HG02678 (cell line): ENCODE results near the gene KIN.
A peak's percentile ranks its signal among the peaks of the same experiment; 100 is the strongest.
"Not testable (repeated sequence)": the region's sequence is repeated elsewhere in the genome, so short reads cannot be mapped to it uniquely, and the experiment has no call there.

Experiments used
- ATAC-seq: cut with Tn5 transposase; IDR thresholded peaks from one replicate; pipeline ENCODE4 v1.9.1; 2021; ENCODE audit warnings: mild to moderate bottlenecking, moderate library complexity; ENCODE audit not compliant: unreplicated experiment

The KIN gene

GRCh38 chr10:7787857-7788638 is at the start of gene KIN, which contains the start of gene ATP5F1C:
Gene KIN (minus strand): TSS chr10:7787993. CDS start chr10:7787933, 60 bp downstream.
Gene ATP5F1C (plus strand): TSS chr10:7788177. CDS start chr10:7788208, 31 bp downstream.
- peak; percentile 94 for ATAC-seq

- ATAC-seq = no peak
Observed at GRCh38 chr10:7836571-7836970, 48.8 kb upstream of the KIN start.

GRCh38 chr10:7834262-7834661 is 46.5 kb upstream of the KIN start:
- no peak for ATAC-seq

GRCh38 chr10:7833210-7833609 is 45.4 kb upstream of the KIN start:
- no peak for ATAC-seq

GRCh38 chr10:7832060-7832459 is 44.3 kb upstream of the KIN start:
- ATAC-seq = no peak

- ATAC-seq = no peak
Observed at GRCh38 chr10:7829289-7829834, 41.6 kb upstream of the KIN start.

- ATAC-seq = no peak
Observed at GRCh38 chr10:7826971-7827370, 39.2 kb upstream of the KIN start.

GRCh38 chr10:7824251-7824650 is 36.5 kb upstream of the KIN start:
- ATAC-seq = no peak

GRCh38 chr10:7819121-7819460 is 31.3 kb upstream of the KIN start:
- ATAC-seq = peak; percentile 45

- peak; percentile 91 for ATAC-seq
Observed at GRCh38 chr10:7818295-7819120, 30.7 kb upstream of the KIN start, which contains the start of gene TAF3. Gene TAF3 (plus strand): TSS chr10:7818505. CDS start chr10:7818710, 205 bp downstream.

GRCh38 chr10:7817984-7818294 is 30.1 kb upstream of the KIN start:
- ATAC-seq = no peak

GRCh38 chr10:7817576-7817975 is 29.8 kb upstream of the KIN start:
- ATAC-seq = no peak

GRCh38 chr10:7813481-7813880 is 25.7 kb upstream of the KIN start:
- no peak for ATAC-seq

- ATAC-seq = not testable (repeated sequence)
Observed at GRCh38 chr10:7811743-7812142, 23.9 kb upstream of the KIN start.

- no peak for ATAC-seq
Observed at GRCh38 chr10:7811000-7811399, 23.2 kb upstream of the KIN start.

- ATAC-seq = no peak
Observed at GRCh38 chr10:7810443-7810842, 22.6 kb upstream of the KIN start.

- ATAC-seq = no peak
Observed at GRCh38 chr10:7808686-7809267, 21.0 kb upstream of the KIN start.

GRCh38 chr10:7804741-7805140 is 16.9 kb upstream of the KIN start:
- ATAC-seq = no peak

- ATAC-seq = no peak
Observed at GRCh38 chr10:7804216-7804615, 16.4 kb upstream of the KIN start.

- no peak for ATAC-seq
Observed at GRCh38 chr10:7802606-7803005, 14.8 kb upstream of the KIN start.

- ATAC-seq = no peak
Observed at GRCh38 chr10:7797582-7797981, 9.8 kb upstream of the KIN start.
